Activated T-helper 1 cell treated with anti-CD3 and anti-CD28 coated beads, Interleukin-12 subunit alpha, Interleukin-12 subunit beta, Interleukin-2, Interleukin-4 antibody, amounts not matched to agents 30 ng/mL and 10 ng/mL and 1 ng/mL, durations not matched to agents 14 hours and 24 hours and 36 hours (primary cell): ENCODE data around the gene PAX8. TPM values are rescaled to one million over a fixed set of nuclear protein-coding genes. Genes with fewer than 3 reads are reported as not detected.
A peak's percentile ranks its signal among the peaks of the same experiment; 100 is the strongest.

Source experiments
- DNase-seq: peaks from one replicate; pipeline ENCODE4 v3.0.0; 2021; ENCODE audit warnings: low spot score
- H3K27ac Mint-ChIP-seq: one replicate; pipeline ENCODE4 v1.8.0; 2021; ENCODE audit warnings: mild to moderate bottlenecking, mixed read lengths
- H3K27me3 Mint-ChIP-seq: one replicate; pipeline ENCODE4 v1.8.0; 2022; ENCODE audit warnings: mild to moderate bottlenecking, moderate library complexity, mixed read lengths; ENCODE audit not compliant: insufficient read depth
- H3K36me3 Mint-ChIP-seq: one replicate; pipeline ENCODE4 v1.8.0; 2021; ENCODE audit warnings: low read depth, mixed read lengths
- H3K4me1 Mint-ChIP-seq: one replicate; pipeline ENCODE4 v1.8.0; 2021; ENCODE audit warnings: low read depth, mixed read lengths
- H3K4me3 Mint-ChIP-seq: one replicate; pipeline ENCODE4 v1.8.0; 2021; ENCODE audit warnings: mild to moderate bottlenecking, moderate library complexity, mixed read lengths
- H3K9me3 Mint-ChIP-seq: one replicate; pipeline ENCODE4 v1.8.0; 2021; ENCODE audit warnings: mixed read lengths
- intact Hi-C: fragments of 100-400 bp; cut with micrococcal nuclease; formaldehyde crosslinking; loops from one replicate; pipeline ENCODE4 v1.15.1; 2024
- total RNA-seq: library from RNA; stranded (reverse); gene quantifications from 2 replicates; pipeline ENCODE4 v1.2.3, GENCODE V29; 2022

Gene PAX8
- total RNA-seq, 1 donor from 2014 or later = 0.70 TPM

DNA sequence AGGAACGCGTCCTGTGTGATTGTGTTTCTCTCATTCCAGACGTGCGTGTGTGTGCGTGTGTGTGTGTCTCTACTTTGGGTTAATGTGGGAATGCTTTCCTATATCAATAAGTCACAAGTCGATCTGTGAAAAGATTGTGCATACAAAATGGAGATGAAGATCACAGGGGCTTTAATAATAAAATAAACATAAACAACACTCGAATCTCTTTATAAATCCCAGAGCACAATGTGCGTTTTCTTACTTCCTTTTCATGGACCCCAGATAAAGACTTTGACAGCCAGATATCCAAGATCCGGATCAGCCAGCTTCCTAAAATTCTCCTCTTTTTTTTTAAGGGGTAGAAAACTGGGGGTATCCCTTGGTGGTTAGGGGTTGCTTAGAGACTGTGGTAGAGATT, 4.7 kb downstream of the PAX8 start:
- Mint-ChIP-seq H3K27me3 (peaks cover 73% of the 10 kb centered on the region), H3K9me3 (no peaks in the 10 kb centered on the region), H3K27ac (no peak overlapping the region), H3K36me3 (no peaks in the 10 kb centered on the region), H3K4me3 (no peak overlapping the region), H3K4me1 (peaks cover 16% of the 10 kb centered on the region)
- no peak for DNase-seq
- intact Hi-C loops = loop anchor here (1.0 to 2.0 kb wide), 2 partner anchors 25 to 69 kb away; no protein-coding TSS in a partner anchor

DNA sequence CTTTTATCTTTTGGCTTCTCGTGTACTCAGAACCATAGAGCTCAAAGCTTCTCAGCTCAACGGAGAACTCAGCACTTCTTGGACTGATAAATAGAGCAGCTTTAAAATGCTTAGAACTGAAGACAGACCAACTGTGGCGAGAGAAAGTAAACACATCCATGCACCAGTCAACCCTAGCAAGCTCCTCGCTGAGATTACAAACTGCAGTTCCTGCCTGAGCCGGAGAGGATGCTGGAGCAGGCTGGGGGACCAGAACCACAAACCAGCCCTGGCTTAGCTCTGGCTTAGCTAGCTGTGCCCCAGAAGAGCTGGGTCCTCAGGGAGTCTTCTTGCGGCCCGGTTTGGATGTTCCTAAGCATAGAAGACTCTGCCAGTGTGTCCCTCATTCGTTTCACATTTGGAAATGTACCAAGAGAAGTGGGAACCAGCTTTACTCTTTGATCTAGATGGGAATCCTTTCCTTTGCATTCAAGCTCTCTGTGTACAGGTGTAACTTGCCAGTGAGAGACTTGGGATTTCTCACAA, 5.6 kb downstream of the PAX8 start:
- no peaks in the 10 kb centered on the region for H3K9me3 Mint-ChIP-seq
- peak; percentile 20 for DNase-seq
- peaks cover 72% of the 10 kb centered on the region for H3K27me3 Mint-ChIP-seq
- no peak overlapping the region for H3K27ac Mint-ChIP-seq
- peaks cover 16% of the 10 kb centered on the region for H3K4me1 Mint-ChIP-seq
- intact Hi-C loops = loop anchor here (2.0 kb wide), 1 partner anchor 68 kb away; no protein-coding TSS in a partner anchor
- no peak overlapping the region for H3K4me3 Mint-ChIP-seq
- no peaks in the 10 kb centered on the region for H3K36me3 Mint-ChIP-seq

DNA sequence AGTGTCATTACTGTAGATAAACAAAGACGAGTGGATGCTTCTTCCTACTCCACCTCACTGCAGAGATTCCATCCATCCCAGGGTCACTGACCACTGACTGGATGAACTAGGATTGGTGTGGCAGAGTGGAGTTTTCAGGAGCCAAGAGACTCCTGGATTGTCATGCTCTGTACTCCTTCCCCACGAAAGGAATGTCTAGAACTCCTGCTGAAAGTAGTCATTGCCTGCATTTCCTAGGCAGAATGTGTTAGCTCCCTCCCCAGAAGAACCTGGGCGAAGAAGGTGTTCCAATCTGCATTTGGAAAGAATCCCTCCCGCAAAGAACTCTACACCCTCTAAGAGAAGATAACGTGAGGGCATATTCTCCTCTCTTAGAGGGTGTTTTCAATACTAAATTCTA, 6.2 kb downstream of the PAX8 start:
- H3K27ac Mint-ChIP-seq = no peak overlapping the region
- DNase-seq = no peak
- no peak overlapping the region for H3K4me3 Mint-ChIP-seq
- peaks cover 72% of the 10 kb centered on the region for H3K27me3 Mint-ChIP-seq
- H3K36me3 Mint-ChIP-seq = no peaks in the 10 kb centered on the region
- intact Hi-C loops = loop anchor here (2.0 kb wide), 1 partner anchor 68 kb away; no protein-coding TSS in a partner anchor
- peaks cover 16% of the 10 kb centered on the region for H3K4me1 Mint-ChIP-seq
- no peaks in the 10 kb centered on the region for H3K9me3 Mint-ChIP-seq

DNA sequence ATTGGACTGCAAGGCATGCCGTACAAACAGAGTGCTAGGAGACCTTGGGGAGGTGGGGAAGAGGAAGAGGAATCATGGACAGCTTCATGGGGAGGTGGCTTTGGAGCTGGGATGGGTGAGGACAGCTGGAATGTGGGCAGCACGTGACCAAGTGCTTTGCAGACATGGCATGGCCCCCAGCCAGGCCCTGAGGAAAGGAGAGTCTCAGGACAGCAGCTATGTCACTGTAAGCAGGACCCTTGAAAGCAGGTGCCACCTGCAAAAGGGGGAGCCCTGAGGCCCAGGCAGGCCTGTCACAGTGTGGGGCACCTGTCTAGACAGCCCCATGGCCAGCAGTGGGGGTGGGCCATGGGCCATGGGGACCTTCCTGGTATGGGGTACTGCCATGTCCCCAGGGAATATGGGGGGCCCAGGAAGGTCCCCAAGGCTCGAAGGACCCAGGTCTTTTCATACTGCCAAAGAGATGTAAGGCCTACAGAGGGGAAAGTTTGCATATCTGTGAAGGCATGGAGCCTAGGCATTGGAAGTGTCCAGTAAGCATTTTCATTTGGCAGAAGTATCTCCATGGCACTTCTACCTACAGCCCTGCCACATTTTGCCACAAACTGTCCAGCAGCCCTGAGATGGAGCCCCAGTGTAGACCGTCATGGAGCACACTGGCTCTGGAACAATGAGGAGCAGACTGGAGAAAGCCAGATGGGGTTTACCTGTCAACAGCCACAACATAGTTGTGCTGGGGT, 9.9 kb downstream of the PAX8 start:
- DNase-seq = no peak
- Mint-ChIP-seq H3K4me1 (peaks cover 11% of the 10 kb centered on the region), H3K27ac (no peak overlapping the region), H3K9me3 (no peaks in the 10 kb centered on the region), H3K36me3 (peaks cover 5% of the 10 kb centered on the region), H3K27me3 (peaks cover 48% of the 10 kb centered on the region), H3K4me3 (no peak overlapping the region)
- intact Hi-C loops = no loop called here

DNA sequence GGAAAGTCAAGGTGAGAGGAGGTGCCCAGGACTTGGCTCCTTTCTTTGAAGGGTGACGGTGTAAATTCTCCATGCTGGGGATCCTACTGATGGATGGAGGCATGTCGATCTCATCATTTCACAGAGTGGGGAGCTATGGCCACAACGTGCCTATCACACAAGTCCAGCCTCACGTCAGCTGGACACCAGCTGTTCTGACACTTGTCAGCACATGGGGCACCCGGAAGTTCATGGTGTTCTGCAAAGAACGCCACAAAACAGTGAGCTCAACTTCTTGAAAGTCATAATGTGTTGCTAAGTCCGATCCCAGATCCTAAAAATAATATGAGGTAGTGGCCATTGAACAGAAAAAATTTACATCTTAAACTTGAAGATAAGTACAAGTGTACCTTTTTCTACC, 12.3 kb downstream of the PAX8 start:
- Mint-ChIP-seq H3K4me1 (no peaks in the 10 kb centered on the region), H3K27me3 (peaks cover 34% of the 10 kb centered on the region), H3K9me3 (no peaks in the 10 kb centered on the region)

DNA sequence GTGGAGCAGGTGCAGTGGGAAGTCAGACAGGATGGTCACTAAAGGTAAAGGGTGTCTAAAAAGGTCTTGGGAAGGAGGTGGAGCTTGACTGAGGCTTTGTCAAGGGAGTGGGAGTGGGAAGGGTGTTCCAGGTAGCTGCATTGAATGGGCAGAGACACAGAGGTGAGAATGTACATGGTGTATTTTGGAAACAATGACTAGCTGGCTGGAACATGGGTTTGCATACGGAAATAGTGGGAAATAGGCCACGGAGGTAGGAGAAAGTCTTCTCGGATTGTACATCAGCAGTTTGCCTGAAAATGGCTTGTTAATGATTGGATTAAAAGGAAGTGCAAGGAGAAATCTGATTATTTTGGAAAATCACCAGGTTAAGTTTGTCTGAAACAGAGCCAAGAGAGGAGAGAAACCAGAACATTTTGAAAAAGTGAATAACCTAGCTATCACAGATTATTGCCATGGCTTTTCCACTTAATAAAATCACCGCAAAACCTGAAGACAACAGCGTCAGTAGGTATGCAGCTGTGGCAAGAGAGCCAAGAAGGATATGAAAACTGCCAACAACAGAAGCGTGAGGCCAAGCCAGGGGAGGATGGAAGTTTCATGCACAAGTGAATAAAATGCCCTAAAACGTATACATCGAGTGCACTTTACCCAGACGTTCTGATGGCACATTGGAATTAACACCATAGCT, 13.9 kb downstream of the PAX8 start:
- no peaks in the 10 kb centered on the region for H3K9me3 Mint-ChIP-seq
- no peak for DNase-seq
- H3K27me3 Mint-ChIP-seq = peaks cover 26% of the 10 kb centered on the region
- intact Hi-C loops = no loop called here
- no peak overlapping the region for H3K27ac Mint-ChIP-seq
- no peak overlapping the region for H3K4me3 Mint-ChIP-seq
- H3K4me1 Mint-ChIP-seq = peaks cover 11% of the 10 kb centered on the region
- H3K36me3 Mint-ChIP-seq = peaks cover 5% of the 10 kb centered on the region

More for the DNA sequence above, 12.3 kb downstream of the PAX8 start:
- Mint-ChIP-seq H3K36me3 (peaks cover 5% of the 10 kb centered on the region), H3K4me3 (no peak overlapping the region), H3K27ac (no peak overlapping the region)
- no peak for DNase-seq
- intact Hi-C loops = no loop called here

DNA sequence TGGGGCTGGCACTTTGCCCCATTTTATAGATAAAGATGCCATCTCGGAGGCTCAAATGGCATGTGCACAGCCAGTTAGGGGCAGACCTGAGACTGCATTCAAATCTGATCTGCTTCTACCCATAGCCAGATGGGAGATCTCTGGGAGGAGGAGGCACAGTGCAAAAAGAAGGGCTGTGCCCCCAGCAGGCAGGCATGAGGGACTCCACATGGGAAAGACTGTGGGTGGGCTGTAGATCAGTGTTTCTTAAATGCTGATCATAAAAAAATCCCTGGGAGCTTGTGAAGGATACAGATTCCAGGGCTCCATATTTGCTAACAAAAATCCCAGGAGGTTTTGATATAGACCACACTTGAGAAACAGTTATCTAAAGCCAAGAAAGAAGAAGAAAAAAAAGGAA, 15.2 kb downstream of the PAX8 start:
- intact Hi-C loops = no loop called here
- Mint-ChIP-seq H3K9me3 (no peaks in the 10 kb centered on the region), H3K27me3 (peaks cover 25% of the 10 kb centered on the region), H3K36me3 (peaks cover 6% of the 10 kb centered on the region), H3K4me3 (no peak overlapping the region), H3K4me1 (peaks cover 11% of the 10 kb centered on the region), H3K27ac (no peak overlapping the region)
- DNase-seq = no peak

DNA sequence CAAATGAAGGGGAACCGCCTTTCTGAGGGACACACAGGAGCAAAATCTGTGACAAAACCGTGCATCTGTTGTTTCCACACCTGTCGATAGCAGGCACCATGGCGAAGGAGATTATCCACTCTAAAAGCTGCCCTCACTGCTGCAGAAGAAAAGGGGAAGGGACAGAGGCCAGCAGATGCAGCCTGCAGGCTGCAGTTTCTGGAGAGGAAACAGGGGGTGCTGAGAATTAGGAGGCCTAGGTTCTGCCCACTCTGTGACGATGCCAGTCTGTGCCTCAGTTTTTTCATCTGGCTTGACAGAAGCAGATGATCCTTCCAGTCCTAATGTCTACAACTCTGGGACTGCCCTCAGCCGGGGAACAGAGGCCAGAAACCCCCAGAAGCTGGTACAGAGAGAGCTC, 17.7 kb downstream of the PAX8 start:
- peaks cover 9% of the 10 kb centered on the region for H3K36me3 Mint-ChIP-seq
- H3K4me3 Mint-ChIP-seq = no peak overlapping the region
- no peak overlapping the region for H3K27ac Mint-ChIP-seq
- no peaks in the 10 kb centered on the region for H3K9me3 Mint-ChIP-seq
- peaks cover 14% of the 10 kb centered on the region for H3K4me1 Mint-ChIP-seq
- peaks cover 24% of the 10 kb centered on the region for H3K27me3 Mint-ChIP-seq
- no peak for DNase-seq
- intact Hi-C loops = no loop called here

DNA sequence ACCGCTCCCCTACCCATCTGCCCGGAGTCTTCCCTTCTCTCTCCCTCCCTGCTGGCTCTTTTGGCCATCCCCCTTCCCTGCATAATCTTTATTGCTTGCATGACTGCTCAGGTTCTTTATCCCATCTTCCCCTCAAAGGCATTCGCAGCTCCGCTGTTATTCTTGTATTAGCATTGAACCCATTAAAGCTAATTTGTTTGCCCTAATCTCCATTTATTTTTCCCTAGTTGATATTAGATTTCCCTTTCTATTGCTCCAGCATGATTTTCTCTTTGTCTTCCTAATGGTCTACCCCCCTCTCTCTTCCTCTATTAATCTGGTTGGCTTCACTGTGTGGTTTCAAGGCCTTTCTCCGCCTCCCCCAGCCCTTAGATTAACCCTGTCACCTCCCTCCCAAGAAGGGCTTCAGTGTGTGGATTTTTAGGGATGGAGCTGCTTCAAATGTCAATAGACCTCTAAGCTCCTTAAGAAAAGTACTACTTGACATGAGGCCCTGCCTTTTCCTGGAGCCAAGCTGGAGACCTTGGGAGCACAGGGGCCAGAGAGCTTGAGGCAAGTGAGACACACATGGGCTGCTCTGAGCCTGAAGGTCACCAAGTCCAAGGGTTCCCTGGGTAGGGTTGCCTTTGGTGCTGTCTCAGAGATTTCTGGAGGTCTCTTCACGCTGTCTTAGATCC, 20.1 kb downstream of the PAX8 start:
- Mint-ChIP-seq H3K36me3 (peaks cover 8% of the 10 kb centered on the region), H3K4me3 (no peak overlapping the region), H3K27me3 (peaks cover 18% of the 10 kb centered on the region), H3K9me3 (no peaks in the 10 kb centered on the region), H3K27ac (no peak overlapping the region), H3K4me1 (peaks cover 36% of the 10 kb centered on the region)
- no peak for DNase-seq
- intact Hi-C loops = no loop called here

DNA sequence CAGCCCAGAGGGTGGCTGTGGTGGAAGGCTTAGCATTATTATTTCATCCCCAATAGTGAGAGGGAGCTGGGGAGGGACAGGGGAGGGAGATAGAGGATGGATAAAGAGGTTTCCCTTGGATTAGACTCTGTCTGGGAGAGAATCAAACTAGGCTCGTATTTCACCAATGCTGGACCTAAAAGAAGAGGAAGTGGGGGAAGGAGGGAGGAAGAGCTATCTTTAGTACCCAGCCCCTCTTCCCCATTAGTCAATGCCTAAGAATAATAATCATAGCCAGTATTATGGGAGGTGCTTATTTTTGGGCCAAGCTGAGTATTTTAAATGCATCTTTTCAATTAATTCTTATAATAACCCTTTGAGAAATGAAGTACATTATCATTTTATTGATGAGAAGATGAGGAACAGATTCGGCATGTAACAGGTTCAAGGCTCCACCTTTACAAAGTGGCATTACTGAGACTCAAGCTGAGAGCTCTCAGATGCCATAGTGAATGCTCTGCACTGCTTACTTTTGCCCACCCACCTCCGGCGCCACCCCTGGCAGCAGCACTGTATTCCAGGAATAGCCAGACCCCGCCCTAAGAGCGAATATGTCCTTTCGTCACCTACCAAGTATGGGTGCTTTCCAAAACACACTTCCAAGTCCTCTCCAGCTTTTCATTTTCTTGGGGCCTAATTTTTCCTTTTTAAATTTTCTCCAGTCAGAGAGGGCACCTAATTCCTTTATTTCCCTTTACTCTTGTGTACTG, 21.0 kb downstream of the PAX8 start:
- peaks cover 12% of the 10 kb centered on the region for H3K27me3 Mint-ChIP-seq
- H3K9me3 Mint-ChIP-seq = no peaks in the 10 kb centered on the region
- H3K36me3 Mint-ChIP-seq = peaks cover 12% of the 10 kb centered on the region
- peaks cover 45% of the 10 kb centered on the region for H3K4me1 Mint-ChIP-seq
- H3K27ac Mint-ChIP-seq = no peak overlapping the region
- no peak overlapping the region for H3K4me3 Mint-ChIP-seq
- intact Hi-C loops = no loop called here
- DNase-seq = no peak

DNA sequence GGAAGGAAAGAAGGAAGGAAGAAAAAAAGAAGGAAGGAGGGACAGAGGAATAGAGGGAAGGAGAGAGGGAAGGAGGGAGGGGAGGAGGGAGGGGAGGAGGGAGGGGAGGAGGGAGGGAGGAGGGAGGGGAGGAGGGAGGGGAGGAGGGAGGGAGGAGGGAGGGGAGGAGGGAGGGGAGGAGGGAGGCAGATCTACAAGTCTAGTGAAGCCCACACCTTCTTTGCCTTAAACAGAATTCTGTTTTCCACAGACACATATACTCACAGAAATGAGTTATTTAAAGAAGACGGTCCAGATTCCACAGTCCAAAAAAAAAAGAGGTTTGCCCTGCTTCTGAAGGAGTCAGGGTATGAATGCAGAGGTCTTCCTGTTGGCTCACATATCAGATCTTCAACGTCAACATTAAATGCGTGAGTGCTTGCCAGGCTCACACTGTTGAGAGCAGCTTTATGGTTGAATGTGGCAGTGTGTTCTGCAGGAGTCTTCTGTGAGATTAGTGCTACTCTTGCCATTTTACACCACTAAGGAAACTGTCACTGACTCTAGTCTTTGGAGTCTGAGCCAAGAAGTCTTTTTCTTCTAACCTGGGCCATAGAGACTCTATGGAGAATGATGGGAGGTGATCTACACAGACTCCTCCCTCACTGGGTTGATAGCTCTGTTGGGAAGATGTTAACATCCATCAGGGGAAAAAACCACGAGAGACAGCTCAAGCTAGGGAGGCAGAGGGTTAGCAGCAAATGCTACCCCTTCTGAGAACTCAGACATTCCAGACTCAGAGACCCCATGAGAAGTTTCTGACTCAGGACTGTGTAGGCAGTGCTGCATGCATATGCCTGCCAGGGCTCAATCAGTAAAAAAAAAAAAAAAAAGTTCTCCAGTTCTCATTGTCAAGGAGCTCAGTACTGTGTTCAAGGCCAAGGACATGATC, 23.3 kb downstream of the PAX8 start:
- Mint-ChIP-seq H3K4me1 (peaks cover 62% of the 10 kb centered on the region), H3K9me3 (no peaks in the 10 kb centered on the region), H3K4me3 (no peak overlapping the region), H3K36me3 (peaks cover 12% of the 10 kb centered on the region), H3K27me3 (peaks cover 9% of the 10 kb centered on the region), H3K27ac (peak overlapping the region; percentile 73)
- intact Hi-C loops = no loop called here
- no peak for DNase-seq
